GM19043 (cell line): ENCODE data around the gene MMRN2.
"Not testable (repeated sequence)": the region's sequence is repeated elsewhere in the genome, so short reads cannot be mapped to it uniquely, and the experiment has no call there.

Experiments
- ATAC-seq: cut with Tn5 transposase; IDR thresholded peaks from one replicate; pipeline ENCODE4 v1.9.1; 2021; ENCODE audit warnings: low read depth; ENCODE audit not compliant: unreplicated experiment

Gene MMRN2

DNA sequence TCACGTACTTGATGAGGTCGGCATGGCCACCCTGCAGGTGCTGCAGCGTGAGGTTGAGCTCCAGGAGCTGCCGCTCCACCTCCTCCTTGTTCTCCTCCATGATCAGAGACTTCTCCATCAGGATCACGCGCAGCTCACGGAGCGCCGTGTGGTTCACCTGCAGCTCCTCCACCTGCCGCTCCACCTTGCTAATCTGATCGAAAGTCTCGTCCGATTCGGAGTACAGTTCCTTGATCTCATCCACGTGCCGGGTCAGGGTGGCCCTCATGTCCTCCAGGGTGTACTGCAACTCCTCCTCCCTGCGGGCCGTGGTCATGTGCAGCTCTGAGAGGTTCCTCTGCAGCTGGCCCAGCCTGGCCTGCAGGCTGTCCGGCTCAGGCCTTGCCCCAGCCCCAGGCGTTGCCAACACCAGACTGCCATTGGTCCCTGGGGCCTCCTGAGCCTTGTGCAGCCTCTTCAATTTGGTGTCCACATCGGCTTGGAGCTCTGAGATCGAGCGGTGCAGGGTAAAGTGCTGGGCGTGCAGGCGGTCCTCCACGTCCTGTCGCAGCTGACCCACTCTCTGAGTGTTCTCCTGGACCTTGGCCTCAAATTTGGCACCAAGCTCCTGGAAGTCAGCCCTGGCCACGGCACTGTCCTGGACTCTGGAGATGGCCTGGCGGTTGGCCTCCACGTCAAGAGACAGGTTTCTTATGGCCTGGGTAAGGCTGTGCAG, 13.9 kb downstream of the MMRN2 start:
- no peak for ATAC-seq

DNA sequence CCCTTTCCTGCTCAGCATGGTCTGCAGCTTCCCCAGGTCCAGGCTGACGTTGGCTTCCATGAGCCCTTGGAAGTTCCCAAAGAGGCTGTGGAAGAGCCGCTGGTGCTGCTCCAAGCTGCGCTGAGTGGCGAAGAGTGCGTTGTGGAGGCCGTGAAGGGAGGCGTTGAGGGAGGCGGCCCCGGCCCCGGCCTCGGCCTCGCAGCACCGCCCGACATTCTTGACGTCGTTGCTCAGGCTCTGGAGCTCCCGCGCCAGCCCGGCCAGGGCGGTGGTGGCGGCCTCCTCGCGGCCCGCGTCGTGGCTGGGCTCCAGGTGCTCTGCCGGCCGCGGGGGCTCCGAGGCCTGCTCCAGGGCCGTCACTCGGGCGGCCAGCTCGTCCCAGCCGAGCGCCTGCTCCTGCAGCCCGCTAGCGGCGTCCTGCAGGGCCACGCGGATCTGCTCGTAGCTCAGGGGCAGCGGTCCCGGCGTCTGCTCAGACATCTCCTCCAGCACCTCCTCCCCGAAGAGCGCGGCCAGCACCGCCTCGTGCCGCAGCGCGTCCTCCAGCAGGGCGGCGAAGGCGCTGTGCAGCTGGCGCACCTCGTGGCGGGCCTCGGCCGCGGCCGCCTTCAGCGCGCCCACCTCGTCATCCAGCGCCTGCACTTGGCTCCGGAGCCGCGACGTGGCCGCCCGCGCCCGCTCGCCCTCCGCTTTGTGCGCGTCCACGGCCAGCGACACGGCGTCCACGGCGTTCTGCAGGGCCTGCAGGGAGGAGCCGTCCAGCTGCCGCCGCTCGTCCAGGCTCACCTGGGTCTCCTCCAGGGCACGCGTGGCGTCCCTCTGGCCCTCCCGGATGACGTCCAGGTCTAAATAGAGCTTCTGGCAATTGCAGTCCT, 14.7 kb downstream of the MMRN2 start:
- no peak for ATAC-seq

DNA sequence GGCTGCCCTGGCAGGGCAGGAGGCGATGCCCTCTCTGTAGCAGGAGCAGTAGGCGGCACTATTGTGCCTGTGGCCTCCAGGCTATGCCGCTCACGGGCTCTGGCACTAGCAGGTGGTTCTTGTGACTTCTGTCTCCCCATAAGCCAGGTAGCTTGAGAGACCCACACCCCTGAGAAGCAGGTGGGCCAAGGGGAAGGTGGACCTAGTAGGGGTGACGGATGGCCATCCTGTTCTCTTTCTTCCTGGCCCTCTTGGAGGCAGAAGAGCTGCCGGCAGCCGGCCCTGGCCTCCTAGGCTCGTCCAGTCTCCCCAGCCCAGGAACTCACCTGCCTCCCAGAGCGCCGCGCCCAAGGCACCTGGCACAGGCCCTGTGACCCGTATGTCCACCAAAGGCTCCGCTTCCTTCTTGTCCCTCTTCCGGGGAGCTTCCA, 15.4 kb downstream of the MMRN2 start:
- ATAC-seq = no peak

DNA sequence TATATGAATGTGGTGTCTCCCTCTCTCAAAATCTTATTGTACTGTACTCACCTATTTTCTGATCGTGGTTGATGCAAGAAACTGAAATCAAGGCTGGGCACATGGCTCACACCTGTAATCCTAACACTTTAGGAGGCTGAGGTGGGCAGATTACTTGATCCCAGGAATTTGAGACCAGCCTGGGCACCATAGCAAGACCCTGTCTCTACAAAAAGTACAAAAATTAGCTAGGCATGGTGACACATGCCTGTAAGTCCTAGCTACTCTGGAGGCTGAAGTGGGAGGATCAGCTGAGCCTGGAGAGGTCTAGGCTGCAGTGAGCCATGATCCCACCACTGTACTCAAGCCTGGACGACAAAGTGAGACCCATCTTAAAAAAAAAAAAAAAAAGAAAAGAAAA, 16.0 kb downstream of the MMRN2 start:
- no peak for ATAC-seq

DNA sequence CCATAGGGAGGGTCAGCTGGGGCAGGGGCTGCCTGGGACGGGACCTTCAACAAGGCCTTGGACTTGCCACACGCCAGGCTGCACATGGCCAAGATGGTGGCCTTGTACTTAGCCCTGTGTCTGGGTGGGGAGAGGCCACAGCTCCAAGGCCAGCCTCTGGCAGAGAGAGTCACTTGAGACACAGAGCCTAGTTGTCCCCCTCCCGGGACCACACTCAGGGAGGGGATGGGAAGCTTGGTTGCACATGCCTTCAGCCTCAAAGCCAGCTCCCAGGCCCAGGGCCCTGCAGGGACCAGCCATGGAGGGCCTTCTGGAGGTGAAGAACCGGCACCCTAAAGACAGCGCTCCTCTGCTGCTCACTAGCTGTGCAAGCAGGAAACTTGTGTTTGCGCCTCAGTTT, 16.7 kb downstream of the MMRN2 start:
- no peak for ATAC-seq

DNA sequence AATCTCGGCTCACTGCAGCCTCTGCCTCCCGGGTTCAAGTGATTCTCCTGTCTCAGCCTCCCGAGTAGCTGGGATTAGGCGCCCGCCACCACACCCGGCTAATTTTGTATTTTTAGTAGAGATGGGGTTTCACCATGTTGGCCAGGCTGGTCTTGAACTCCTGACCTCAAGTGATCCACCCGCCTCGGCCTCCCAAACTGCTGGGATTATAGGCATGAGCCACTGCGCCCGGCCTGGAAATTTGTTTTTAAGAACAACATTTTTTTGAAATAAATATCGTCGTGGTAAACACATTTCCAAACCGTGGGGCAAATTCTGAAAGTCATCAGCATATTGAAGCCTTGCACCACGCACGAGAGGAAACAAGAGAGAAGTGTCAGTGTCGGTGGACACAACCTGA, 17.3 kb downstream of the MMRN2 start:
- ATAC-seq = not testable (repeated sequence)

DNA sequence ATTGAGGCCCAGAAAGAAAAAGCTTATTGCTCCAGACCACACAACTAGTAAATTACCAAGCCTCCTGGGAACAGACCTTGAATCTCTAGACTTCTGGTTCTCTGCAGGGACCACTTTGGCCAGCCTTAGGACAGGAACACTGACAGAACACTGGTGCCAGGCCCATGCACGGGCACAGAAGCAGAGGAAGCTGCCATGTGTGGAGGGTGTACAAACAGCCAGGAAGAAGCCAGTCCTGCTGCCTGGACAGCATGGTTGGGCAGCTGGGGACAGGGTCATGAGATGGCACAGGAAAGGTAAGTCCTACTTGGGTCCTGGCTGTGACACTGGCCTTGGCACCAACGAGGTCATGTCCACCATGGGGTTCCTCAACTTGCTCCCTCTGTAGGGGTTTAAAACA, 19.2 kb downstream of the MMRN2 start:
- ATAC-seq = no peak

DNA sequence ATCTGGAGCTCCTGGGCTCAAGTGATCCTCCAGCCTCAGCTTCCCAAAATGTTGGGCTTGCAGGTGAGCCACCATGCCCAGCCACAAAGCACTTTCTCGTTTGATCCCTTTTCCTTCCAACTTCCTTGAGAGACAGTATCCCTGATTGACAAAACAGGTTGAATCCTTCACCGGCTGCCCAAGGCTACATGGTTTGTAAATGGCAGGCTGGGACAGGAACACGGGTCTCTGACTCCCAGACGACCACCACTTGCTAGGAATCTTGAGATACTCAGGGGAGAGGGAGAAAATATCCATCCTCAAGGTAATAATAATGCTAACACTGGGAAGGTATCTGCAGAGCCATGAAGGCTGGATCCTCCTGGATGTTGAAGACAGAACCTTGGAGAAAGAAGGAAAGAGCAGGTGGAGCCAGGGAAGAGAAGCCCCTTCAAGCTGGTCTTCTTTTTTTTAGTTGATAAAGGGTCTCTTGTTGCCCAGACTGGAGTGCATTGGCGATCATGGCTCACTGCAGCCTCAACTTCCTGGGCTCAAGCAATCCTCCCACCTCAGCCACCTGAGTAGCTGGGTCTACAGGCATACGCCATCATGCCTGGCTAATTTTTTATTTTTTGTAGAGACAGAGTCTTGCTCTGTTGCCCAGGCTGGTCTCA, 19.8 kb downstream of the MMRN2 start:
- ATAC-seq = no peak

DNA sequence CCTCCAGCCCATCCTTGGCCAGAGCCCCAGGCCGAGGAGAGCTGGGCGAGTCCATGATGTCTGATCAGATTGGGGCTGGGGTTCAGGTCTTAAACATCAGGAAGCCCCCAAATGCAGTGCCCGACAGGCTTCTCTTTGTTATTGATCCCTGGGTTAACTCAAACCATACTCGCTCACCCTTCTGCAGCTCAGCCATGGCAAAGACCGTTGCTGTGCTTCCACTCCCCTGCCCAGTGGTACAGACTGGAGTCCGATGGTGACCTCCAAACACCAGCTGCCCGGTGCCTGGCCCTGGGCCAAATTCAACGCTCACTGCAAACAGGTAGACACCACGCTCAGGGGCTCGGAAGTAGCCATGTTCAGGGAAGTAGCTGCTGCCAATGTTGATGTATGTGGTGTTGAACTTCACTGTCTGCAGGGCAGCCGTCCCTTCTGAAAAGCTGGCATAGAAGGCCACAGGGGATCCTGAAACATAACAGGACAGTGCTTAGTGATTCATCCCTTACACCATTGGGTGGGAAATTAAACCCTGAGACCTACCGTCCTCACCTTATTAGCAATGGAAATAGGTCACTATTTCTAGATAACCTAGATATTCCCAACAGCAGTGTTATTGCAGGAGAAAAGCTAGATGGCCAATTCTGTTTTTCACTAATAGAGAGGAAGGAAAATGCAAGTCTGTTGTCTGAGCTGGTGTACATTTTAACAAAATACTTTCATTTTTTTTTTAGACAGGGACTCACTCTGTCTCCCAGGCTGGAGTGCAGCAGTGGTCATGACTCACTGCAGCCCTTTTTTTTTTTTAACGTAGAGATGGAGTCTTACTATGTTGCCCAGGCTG, 20.5 kb downstream of the MMRN2 start:
- no peak for ATAC-seq

DNA sequence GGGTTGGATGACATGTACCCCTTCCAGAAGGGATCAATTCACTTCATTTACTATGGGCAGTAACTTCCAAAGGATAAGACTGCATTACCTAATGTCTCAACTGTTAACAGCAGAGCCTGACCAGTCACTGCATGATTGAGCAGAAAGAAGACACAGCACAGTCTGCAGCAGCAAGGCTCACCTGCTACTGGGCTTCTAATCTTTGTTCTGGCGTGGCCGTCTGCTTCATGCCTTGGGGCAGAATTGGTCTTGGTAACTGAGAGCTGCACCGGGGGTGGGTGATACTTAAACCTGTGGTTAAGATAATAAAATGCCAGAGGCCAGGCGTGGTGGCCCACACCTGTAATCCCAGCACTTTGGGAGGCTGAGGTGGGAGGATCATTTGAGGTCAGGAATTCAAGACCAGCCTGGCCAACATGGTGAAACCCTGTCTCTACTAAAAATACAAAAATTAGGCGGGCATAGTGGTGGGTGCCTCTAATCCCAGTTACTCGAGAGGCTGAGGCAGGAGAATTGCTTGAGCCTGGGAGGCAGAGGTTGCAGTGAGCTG, 23.2 kb downstream of the MMRN2 start:
- ATAC-seq = not testable (repeated sequence)

DNA sequence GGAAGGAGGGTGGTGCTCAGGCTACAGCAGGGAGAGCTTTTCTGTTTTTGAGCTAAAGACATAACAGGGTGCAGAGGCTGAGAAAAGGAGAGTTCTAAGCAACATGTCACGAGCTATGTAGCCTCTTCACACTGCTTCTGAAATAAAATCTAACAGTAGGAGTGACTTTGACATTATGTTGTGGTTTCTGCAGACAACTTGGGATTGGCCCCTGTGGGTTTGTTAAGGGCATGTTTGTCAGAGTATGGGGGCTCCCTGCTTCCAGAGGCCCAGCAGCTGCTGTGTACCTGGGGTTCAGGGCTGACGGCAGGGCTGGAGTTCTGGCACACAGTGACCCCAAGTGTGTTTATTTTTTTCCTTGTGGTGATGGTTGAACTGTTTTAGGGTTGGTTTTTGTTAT, 24.7 kb downstream of the MMRN2 start:
- no peak for ATAC-seq

DNA sequence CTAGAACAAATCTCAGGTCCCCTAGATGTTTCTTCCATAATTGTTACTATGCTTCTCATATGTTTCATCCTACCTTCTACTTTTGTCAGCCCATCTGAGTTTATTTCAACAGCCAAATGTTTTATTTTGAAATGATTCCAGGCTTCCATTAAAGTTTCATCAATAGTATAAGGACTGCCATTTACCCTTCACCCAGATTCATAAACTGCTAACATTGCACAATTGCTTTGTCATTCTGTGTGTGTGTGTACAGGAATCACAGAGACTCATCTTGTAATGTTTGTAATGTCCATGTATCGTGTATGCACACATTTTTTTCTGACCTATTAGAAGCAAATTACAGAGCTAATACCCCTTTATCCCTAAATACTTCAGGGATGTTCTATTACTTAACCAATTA, 25.5 kb downstream of the MMRN2 start:
- no peak for ATAC-seq

DNA sequence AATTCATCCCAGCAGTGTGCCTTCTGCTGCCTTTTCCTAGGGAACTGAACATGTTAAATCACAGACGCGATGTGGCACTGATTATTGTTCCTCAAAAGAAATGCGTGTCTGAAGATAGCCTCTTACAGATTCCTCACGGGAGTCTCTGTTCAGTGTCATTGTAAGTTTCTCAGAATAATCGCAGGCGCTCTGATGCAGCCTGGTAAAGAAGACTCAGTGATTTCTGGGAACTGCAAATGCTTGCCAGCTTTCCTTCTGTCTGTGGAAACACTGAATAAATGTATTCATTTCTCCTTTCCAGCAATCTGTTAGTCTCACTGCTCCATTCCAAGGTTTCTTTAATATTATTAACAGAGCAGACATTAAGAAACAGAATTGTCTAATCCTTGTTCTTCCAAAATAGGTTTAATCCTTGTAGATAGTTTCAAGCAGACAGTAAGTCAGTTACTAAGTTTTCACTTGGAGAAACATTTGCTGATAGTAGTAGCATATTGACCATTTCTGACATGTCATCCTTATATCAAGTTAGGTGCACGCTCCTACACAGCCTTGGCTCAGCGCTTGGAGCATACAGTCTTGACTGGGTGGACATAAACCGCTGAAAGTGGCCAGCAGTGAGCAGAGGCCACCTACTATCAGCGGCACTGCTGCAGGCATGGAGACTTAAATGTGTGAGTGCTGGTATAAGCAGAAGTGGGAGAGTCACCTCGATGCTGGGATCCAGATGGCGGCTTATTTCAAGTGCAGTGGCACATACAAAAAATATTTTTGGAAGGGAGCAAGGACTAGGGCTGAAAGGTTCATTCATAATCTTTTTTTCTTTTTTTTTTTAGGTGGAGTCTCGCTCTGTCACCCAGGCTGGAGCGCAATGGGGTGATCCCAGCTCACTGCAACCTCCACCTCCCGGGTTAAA, 27.7 kb downstream of the MMRN2 start:
- ATAC-seq = no peak

DNA sequence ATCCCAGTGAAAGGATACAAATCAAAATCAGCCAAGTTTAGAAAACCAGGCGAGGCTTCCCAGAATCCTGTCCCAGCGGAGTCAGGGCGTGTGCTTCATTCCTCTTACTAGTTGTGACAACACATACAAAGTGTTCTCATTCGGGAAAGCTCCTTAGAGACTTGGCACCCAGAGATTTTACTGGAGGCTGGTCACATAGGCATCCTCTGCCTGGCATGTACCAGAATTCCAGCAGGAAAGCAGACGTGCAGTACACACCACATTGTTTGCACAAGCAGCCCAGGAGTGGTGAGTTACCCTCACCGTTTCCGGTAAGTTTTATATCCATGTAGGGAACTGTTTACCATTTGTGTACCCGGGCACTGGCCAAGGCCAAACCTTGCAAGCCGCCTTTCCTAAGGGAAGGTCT, 34.9 kb downstream of the MMRN2 start:
- no peak for ATAC-seq

DNA sequence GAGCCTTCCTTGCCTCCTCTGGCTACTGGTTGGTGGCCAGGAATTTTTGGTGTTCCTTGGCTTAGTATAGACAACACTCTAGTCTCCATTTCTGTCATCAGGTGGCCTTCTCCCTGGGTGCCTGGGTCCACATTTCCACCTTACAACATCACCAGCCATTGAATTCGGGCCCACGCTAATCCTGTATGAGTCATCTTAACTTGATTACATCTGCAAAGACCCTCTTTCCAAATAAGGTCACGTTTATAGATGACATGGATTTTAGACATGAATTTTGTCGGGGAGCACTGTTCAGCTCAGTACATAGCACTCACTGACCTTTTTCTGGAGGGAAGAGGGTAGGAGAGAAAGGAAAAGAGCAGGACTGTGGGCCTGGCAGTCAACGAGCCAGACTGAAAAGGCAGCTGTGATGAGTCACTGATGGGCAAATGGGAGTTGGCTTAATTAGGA, 39.4 kb downstream of the MMRN2 start:
- ATAC-seq = no peak

DNA sequence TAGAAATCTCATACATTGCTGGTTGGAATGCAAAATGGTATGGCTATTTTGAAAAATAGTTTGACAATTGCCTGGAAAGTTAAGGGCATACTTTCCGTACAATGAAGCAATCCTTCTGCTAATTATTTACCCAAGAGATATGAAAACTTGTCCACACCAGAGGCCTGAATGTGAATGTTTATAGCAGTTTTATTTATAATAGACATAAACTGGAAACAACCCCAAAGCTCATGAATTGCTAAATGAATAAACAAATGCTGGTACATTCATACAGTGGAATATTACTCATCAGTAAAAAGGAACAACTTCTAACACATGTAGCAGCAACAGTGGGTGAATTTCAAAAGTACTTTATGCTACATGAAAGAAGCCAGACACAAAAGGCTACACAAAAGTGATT, 42.7 kb downstream of the MMRN2 start:
- no peak for ATAC-seq

DNA sequence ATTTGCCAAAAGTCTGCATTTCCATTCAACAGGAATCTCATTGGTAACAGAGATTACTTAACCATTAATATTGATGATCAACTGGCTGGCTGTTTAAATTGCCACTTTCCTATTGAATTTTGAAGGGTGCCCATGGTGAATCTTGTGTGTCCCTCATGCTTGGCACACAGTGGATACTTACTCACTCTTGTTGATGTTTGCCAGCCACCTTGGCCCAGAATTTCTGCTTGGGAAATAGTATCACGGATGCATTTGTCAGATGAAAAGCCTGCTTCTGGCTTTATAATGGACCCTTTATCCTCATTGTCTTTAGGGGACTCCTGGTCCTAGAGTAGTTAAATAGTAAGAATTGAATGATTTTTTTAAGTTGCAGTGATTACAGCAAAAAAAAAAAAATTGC, 52.0 kb downstream of the MMRN2 start:
- no peak for ATAC-seq

DNA sequence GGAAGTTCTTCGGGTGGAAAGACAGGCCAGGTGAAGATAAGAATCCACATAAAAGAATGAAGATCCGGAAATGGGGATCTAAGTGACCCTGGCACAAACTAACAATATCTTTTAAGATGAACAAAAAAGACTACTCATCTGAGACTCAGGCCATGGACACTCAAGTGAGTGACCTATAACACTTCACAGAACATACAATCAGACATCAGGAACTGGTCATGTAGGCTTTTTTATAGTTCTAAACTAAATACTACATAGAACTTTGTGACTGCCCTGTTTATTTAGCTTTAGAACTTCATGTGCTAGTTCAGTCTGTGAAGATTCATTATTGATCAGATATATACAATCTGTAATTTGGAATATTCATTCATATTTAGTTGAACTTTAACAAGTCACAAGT, 52.8 kb downstream of the MMRN2 start:
- ATAC-seq = no peak

DNA sequence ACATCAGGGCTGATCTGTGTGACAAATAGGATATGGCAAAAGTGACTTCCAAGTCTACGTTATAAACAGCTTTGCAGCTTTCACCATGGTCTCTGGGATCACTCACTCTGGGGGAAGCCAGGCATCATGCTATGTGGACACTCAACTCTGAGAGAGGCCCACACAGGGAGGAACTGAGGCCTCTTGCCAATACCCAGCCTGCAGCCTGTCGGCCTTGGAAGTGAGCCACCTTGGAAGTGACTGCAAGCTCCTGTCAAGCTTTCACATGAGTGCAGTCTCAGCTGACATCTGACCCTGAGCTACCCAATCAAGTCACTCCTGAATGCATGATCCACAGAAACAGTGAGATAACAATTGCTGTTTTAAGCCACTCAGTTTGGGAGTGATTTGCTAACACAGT, 56.5 kb downstream of the MMRN2 start:
- ATAC-seq = no peak
